GM18870 (cell line): Measurements from ENCODE around the gene GLYATL1B.
"Not testable (repeated sequence)": the region's sequence is repeated elsewhere in the genome, so short reads cannot be mapped to it uniquely, and the experiment has no call there.

ENCODE experiments used
- ATAC-seq: cut with Tn5 transposase; IDR thresholded peaks from one replicate; pipeline ENCODE4 v1.9.1; 2021; ENCODE audit warnings: moderate library complexity; ENCODE audit not compliant: unreplicated experiment

GLYATL1B gene

DNA sequence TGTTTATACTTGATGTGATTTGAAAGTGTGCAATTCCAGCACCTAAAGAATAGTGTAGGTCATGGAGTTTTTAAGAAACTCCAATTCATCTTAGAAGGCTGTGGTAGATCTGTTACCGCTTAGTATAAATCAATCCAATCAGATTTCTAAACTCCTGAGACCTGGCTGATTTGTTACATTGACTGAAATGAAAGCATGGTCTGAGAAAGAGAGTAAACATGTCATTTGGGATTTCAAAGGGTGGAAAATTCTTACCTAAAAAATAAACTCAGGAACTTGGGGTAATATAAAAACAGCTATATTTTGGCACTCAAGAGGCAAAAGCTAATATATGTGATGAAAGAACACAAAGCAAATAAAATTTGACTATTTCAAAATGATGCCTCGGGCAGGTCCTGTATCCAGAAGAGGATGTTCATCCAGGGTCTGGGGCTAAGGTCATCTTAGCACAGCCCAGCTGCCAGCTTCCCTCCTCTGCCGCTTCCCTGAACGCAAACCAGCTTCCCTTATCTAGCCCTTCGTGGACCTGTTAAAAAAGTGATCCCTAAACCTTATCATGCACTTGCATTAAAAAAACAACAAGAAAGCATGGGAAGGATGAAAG lies 10.0 kb downstream of the GLYATL1B start:
- ATAC-seq, result not testable (repeated sequence)

DNA sequence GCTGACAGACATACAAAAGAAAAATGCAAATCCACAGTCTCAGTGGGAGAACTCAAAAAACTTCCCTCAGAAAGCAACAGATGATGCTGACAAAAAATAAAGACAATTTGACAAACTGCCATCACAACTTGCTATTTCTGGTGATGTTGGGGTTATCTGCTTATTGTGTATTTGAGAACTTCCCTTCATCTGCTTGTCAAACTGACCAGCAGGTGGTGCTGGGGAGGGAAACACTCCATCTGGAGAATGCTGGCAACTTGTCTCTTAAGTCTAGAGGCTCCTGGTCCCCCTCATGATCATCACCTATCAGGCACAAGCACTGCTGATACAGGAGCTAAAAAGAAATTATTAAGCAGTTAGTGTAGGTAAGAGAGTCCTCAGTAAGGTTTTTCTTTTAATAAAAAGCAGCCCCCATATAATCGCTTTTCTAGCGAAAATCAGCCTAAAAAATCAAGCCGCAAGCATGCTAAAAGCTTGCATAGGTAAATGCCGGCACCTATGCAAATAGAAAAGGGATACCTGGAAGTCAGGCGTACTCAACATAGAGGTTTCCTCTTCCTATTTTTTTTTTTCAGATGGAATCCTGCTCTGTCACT lies 11.1 kb downstream of the GLYATL1B start:
- ATAC-seq, result peak; percentile 32

GRCh38 chr11:59097938-59098337 lies 11.8 kb downstream of the GLYATL1B start:
- ATAC-seq, result not testable (repeated sequence)

DNA sequence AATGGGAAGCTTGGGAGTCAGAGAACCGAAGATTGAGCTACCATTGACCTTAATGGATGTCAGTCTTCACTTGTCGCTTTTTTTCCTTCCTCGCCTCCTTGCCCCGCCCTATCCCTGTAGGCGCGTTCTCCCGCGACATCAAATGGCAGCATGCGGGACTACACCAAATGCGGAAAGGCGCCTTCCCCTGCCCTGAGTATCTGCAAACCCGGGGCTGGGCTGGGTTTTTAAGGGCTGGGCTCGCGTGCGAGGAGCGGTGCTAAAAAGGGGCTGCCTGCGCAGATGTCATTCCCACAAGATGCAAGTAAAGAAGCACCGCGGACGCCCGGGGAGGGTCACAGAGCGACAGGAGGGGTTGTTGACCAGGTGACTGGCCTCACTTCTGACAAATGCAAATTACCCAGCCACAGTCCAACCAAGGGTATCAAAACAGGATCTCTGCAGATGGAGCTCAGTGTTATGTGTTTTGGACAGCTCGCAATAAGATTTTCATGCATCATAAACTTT lies 16.2 kb downstream of the GLYATL1B start:
- ATAC-seq, result peak; percentile 53

DNA sequence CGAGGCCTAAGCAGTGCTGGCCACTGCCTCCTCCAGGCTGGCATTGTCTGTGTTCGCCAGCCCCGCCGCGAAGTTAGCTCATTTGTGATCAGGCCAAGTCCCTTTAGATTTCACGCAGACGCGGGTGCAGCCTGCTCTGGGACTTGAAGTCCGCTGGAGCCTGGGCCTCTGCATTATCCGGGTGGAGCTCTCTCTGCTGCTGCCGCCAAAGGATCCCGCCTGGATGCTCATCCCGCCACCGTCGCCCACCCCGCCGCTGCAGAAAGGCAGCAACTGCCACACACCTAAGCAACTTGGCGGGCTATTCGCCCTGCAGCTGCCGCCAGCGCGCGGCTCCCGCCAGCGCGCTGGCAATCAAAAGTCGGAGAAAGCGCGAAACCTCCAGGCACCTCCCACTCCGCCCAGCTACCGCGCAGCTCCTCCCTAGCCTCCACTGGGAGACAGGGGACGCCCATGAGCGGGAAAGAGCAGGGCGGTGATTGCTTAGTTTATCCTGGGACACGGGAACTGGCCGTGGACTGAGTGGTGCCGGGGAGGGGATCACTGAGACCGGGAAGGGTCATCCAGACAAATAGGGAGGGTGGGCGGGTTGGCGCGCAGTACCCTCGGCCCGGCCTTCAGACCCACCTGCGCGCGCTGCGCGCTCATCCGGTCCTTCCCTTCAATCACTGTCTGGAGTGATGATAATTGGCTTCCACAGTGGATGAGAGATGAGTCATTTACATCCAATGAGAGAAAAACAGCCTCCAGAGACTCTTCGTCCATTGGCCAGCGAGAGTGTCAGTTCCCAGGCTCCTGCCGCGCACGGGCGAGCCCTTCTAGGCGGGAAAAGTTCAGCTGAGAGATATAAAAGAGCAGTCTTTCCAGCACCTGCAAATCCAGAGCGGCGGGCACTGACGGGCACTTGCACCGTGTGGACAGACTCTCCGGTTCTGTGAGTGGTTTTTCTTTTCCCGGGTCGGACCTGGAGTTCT lies 20.5 kb downstream of the GLYATL1B start, which contains the start of gene FAM111B:
FAM111B (plus strand) TSS at position 875 of the 974 bp plus-strand sequence. CDS start 2,389 bp downstream, outside the sequence.
- ATAC-seq, result peak; percentile 79

GRCh38 chr11:59107721-59108120 lies 21.6 kb downstream of the GLYATL1B start:
- ATAC-seq, result peak; percentile 35

DNA sequence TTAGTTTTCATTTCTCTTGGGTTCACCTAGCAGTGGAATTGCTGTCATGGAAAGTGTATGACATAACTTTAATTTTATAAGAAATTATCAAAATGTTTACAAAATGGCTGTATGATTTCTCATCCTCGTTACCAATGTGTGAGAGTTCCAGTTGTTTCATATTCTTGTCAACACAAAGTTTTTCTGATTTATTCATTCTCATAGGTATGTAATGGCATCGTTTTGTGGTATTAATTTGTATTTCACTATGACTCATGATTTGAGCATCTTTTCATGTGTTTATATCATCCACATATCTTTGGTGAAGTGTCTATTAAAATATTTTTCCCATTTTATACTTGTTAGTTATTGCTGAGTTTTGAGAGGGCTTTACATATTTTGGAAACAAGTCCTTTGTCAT lies 26.4 kb downstream of the GLYATL1B start:
- ATAC-seq, result no peak

DNA sequence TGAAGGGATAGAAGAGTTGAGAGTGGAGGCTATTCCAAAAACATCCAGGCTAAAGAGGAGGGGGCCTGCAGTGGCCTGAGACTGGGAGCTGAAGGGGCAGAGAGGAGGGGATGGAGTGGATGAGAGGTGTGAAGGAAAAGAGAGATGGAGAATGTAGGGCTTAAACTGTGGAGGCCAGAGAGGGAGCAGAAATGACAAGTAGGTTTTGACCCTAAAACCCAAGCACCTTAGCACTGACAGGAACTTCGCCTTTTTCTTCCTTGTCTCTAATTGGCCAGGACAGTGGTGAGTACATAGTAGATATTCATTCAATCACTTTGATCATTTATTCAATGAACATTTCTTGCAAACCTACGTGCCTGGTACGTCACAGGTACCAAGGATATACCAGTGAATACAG lies 28.2 kb downstream of the GLYATL1B start:
- no peak for ATAC-seq

DNA sequence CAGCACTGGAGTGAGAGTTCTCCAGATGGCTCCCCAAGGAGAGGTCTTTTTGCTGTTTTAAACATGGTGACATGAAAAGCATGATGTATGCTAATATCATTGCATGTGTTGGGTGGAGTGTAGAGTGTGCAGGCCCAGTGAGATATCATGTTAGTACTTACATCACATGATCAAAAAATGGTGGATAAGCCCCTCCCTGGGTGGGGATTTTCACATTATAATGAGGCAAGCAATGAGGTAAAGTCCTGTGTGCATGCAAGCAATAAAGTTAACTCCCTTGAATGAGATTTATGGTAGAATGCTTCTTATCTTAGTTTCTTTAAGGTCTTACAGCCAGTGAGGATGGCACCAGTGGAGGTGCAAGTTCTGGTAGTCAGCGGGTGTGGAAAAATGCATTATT lies 29.4 kb downstream of the GLYATL1B start:
- no peak for ATAC-seq

GRCh38 chr11:59117774-59118173 lies 31.7 kb downstream of the GLYATL1B start:
- ATAC-seq, result no peak

GRCh38 chr11:59119826-59120225 lies 33.7 kb downstream of the GLYATL1B start:
- no peak for ATAC-seq

DNA sequence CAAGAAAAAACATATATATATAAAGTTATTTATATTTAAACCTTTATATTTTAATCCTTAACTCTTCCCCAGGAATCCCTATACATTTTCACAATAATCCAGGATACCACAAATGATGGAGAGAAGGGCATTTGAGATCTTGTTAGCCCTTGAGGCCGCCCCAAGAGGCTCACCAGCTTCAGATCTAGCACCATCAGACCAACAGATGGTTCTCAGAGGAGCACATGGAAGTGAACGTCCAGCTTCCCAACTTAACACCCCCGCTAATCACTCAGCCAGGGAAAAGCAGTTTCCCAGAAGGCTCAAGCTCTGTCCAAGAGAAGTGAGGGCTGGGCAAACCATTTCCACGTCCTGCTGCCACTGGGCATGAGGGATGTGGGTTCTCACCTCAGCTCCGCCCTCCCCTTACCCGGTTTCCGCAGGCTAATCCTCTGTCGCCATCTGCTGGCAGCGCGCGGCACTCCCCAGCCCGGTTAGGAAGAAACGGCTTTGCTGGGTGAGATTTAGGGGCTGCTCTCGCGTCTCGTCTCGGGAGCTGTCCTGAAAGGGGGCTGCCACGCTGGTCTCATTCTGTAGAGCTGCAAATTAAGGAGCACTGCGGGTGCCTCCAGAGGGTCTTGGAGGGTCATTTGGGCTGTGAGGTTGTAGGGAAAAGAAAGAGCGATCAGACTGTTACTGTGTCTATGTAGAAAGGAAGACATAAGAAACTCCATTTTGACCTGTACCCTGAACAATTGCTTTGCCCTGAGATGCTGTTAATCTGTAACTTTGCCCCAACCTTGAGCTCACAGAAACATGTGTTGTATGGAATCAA lies 49.7 kb downstream of the GLYATL1B start:
- ATAC-seq, result peak; percentile 95

GRCh38 chr11:59136551-59136950 lies 50.4 kb downstream of the GLYATL1B start:
- not testable (repeated sequence) for ATAC-seq

DNA sequence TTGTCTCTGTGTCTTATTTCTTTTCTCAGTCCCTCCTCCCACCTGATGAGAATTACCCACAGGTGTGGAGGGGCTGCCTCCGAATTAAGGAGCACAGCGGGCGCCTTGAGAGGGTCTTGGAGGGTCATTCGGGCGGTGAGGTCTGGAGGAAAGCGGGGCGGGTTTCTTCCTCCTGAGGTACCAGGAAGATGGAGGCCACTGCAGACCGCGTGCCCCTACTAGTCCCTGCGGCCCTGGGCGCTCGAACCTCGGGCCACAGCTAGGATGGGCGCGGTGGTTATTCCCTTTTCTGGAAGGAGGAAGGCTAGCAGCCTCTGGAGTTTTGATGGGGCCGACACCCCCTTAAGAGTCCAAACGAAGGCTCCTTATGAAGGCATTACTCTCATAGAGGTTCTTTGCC lies 51.1 kb downstream of the GLYATL1B start:
- ATAC-seq, result no peak

DNA sequence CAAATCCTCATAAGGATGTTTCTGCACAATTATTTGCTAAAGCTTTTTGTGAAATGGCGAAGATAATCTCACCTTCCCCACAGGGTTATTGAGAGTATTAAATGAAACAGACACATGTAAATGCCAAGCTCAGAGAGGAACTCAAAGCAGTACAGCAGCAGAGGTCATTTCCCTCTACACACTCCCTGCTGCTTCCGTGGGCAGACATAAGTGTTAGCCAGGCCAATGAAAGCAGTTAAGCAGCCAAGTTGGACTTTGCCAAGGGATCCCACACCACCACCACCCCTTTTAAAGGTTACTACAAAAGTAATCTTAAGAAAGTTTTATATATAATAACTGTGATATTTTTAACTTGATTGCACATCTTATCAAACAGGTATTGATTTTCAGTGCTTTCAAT lies 52.5 kb downstream of the GLYATL1B start:
- ATAC-seq, result no peak

DNA sequence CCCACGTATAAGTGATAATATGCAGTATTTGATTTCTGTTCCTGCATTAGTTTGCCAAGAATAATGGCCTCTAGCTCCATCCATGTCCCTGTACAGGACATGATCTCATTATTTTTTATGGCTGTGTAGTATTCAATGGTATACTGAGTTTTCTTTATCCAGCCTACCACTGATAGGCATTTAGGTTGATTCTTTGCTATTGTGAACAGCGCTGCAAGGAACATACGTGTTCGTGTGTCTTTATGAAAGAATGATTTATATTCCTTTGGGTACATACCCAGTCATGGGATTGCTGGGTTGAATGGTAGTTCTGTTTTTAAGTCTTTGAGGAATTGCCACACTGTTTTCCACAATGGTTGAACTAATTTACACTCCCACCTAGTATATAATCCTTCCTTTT lies 55.1 kb downstream of the GLYATL1B start:
- no peak for ATAC-seq

DNA sequence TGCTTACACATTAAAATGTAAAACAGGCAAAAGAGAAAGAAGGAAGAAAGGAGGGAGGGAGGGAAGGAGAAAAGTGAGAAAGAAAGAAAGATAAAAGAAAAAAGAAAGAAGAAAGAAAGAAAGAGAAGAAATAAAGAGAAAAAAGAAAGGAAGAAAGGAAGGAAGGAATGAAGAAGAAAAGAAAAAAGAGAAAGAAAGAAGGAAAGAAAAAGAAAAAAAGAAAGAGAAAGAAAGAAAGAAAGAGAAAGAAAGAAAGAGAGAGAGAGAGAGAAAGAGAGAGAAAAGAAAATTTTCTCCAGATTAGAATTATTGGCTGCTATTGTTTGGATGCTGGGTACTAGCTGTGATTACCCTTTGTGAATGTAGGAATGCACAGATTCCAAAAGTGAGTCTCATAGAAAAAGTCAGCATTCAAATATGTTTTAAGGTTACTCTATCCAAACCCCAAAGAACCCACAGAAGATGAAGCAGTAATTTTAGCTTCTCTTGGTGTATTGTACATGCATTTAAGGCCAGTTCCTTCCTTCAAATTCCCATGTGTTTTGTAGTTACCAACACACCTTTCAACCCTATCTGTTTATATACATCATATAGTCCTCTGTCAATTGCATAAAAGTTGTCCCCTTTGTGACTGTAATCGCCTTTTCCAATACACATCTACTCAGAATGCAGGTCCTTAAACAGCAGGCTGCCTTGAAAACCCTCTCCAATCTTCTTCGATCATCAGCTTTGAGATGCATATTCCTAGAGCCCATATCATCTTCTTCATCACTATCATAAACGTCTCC lies 55.8 kb downstream of the GLYATL1B start:
- peak; percentile 0 for ATAC-seq

DNA sequence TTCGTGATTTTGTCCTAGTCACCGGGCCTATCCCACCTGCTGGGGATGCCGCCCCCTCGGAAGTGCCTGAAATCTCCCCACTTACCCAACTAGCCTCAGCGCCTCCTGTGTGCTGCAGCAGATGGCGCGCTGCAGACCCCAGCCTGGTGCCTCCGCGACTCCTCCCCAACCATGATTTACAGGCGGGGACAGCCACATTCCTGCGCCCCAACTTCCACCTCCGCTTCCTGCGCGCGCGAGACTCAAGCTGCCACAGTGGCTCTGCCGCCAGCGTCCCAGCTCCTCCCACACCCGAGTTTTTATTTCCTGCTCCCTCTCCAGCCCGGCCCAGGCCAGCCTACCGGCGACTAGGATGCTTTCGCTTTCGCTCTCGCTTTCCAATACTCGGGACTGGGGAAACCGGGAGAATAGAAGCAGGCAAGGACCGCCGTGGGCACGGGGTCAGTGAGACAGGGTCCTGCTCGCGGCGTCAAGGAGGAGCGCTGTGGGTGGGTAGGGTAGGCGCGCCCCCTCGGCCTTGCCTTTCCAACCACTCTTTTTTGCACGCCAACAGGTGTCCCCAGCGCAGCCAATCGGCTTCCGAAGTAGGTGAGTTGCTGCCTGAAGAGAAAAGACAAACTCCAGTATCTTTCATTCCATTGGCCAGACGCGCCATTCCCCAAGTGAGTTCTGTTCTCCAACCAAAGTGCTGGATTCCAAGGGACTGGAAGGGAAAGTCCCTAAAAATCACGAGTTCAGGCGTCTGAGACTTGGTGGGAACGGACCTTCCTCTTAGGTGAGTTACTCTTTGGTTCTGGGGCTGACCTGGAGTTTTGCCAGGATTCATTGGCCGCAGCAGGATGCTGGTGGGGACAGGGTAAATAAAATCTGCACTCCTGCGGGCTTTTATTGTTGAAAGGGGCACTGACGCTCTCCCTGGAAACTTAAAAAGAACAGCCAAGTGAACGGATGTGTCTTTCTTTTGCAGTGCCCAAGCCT lies 56.7 kb downstream of the GLYATL1B start, which contains the start of gene FAM111A:
FAM111A (plus strand) TSS at position 327 of the 978 bp plus-strand sequence. CDS start 6,017 bp downstream, outside the sequence.
- ATAC-seq, result peak; percentile 74
